Loucy (cell line): ENCODE measurements around the gene DNAH7.

ENCODE experiments used
- EZH2phosphoT487 ChIP-seq: fragments of 200-600 bp; IDR thresholded peaks from 2 replicates; pipeline ENCODE4 v1.6.1; 2018; ENCODE audit warnings: antibody characterized with exemption, mild to moderate bottlenecking, moderate library complexity, borderline replicate concordance
- TF ChIP-seq, protein P1 (sequence below): fragments of 200-600 bp; sonication (generic); conservative IDR thresholded peaks from 2 replicates; pipeline ENCODE4 v1.5.1; 2014; ENCODE audit warnings: mild to moderate bottlenecking, antibody characterized with exemption, low read length

- TF ChIP-seq, protein P1, sequence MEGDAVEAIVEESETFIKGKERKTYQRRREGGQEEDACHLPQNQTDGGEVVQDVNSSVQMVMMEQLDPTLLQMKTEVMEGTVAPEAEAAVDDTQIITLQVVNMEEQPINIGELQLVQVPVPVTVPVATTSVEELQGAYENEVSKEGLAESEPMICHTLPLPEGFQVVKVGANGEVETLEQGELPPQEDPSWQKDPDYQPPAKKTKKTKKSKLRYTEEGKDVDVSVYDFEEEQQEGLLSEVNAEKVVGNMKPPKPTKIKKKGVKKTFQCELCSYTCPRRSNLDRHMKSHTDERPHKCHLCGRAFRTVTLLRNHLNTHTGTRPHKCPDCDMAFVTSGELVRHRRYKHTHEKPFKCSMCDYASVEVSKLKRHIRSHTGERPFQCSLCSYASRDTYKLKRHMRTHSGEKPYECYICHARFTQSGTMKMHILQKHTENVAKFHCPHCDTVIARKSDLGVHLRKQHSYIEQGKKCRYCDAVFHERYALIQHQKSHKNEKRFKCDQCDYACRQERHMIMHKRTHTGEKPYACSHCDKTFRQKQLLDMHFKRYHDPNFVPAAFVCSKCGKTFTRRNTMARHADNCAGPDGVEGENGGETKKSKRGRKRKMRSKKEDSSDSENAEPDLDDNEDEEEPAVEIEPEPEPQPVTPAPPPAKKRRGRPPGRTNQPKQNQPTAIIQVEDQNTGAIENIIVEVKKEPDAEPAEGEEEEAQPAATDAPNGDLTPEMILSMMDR = no peak
- TF ChIP-seq EZH2phosphoT487 = no peak
These were observed 237.4 kb downstream of the DNAH7 start for GRCh38 chr2:195830968-195831950.
